ENCODE measurements around the gene CCDC167.

- no peak for TF ChIP-seq POLR2AphosphoS5 (IDR thresholded peaks at IDR 0.05)
- TF ChIP-seq CTCF (IDR thresholded peaks at IDR 0.05) = no peak
- TF ChIP-seq POLR2A (IDR thresholded peaks at IDR 0.05) = no peak
- TF ChIP-seq EP300 (IDR thresholded peaks at IDR 0.05) = no peak
Measured at GRCh38 chr6:37500294-37500608, 558 bp upstream of the CCDC167 start.

All from sigmoid colon (tissue), 4 donors.